Ishikawa (cell line): ENCODE data around the gene TRIM9.

Experiments used
- CEBPB ChIP-seq: IDR thresholded peaks from 2 replicates; pipeline ENCODE4 v1.6.1; 2012
- CREB1 ChIP-seq: IDR thresholded peaks from 2 replicates; pipeline ENCODE4 v1.6.1; 2012; ENCODE audit warnings: low read depth
- EGR1 ChIP-seq: IDR thresholded peaks from 2 replicates; pipeline ENCODE4 v1.6.1; 2012
- EP300 ChIP-seq: IDR thresholded peaks from 2 replicates; pipeline ENCODE4 v1.6.1; 2012; ENCODE audit warnings: borderline replicate concordance
- FOXM1 ChIP-seq: IDR thresholded peaks from 2 replicates; pipeline ENCODE4 v1.6.1; 2012; ENCODE audit warnings: low read depth, borderline replicate concordance
- MAX ChIP-seq: IDR thresholded peaks from 2 replicates; pipeline ENCODE4 v1.6.1; 2012
- NFIC ChIP-seq: IDR thresholded peaks from 2 replicates; pipeline ENCODE4 v1.6.1; 2012
- RAD21 ChIP-seq: IDR thresholded peaks from 2 replicates; pipeline ENCODE4 v1.6.1; 2012; ENCODE audit warnings: low read depth
- REST ChIP-seq: IDR thresholded peaks from 2 replicates; pipeline ENCODE4 v1.6.1; 2012; ENCODE audit warnings: low read depth, mild to moderate bottlenecking
- TAF1 ChIP-seq: IDR thresholded peaks from 2 replicates; pipeline ENCODE4 v1.6.1; 2012; ENCODE audit warnings: low read depth, mild to moderate bottlenecking
- TCF12 ChIP-seq: IDR thresholded peaks from 2 replicates; pipeline ENCODE4 v1.6.1; 2012; ENCODE audit warnings: low read depth
- TEAD4 ChIP-seq: IDR thresholded peaks from 2 replicates; pipeline ENCODE4 v1.6.1; 2012
- USF1 ChIP-seq: IDR thresholded peaks from 2 replicates; pipeline ENCODE4 v1.6.1; 2012
- YY1 ChIP-seq: IDR thresholded peaks from 2 replicates; pipeline ENCODE4 v1.6.1; 2012; ENCODE audit warnings: low read depth
- ZBTB7A ChIP-seq: IDR thresholded peaks from 2 replicates; pipeline ENCODE4 v1.6.1; 2012; ENCODE audit warnings: low read depth

The TRIM9 gene

GRCh38 chr14:51028851-51029754 is 65.8 kb downstream of the TRIM9 start:
- no peak for TF ChIP-seq USF1
- TF ChIP-seq ZBTB7A, result no peak
- TF ChIP-seq MAX, result no peak
- TF ChIP-seq YY1, result no peak
- no peak for TF ChIP-seq RAD21
- no peak for TF ChIP-seq NFIC
- no peak for TF ChIP-seq CREB1
- TF ChIP-seq EP300, result no peak
- TF ChIP-seq TCF12, result no peak

GRCh38 chr14:51028361-51028760 is 66.5 kb downstream of the TRIM9 start:
- TF ChIP-seq TCF12 (no peak), MAX (no peak), NFIC (no peak), REST (no peak), TEAD4 (no peak), TAF1 (no peak), EP300 (no peak)

GRCh38 chr14:51024377-51024776 is 70.5 kb downstream of the TRIM9 start:
- TF ChIP-seq TAF1, result no peak

- TF ChIP-seq RAD21, result no peak
- no peak for TF ChIP-seq YY1
- no peak for TF ChIP-seq TEAD4
- no peak for TF ChIP-seq TAF1
- TF ChIP-seq CEBPB, result no peak
- no peak for TF ChIP-seq EP300
- no peak for TF ChIP-seq FOXM1
- TF ChIP-seq MAX, result no peak
- no peak for TF ChIP-seq ZBTB7A
- no peak for TF ChIP-seq NFIC
- TF ChIP-seq EGR1, result no peak
- TF ChIP-seq CREB1, result no peak
- TF ChIP-seq USF1, result no peak
- TF ChIP-seq REST, result no peak
- no peak for TF ChIP-seq TCF12
Observed at GRCh38 chr14:51023964-51024363, 70.9 kb downstream of the TRIM9 start.

- TF ChIP-seq TEAD4 (no peak), CREB1 (no peak), MAX (no peak), USF1 (no peak), NFIC (no peak), EGR1 (no peak), CEBPB (no peak), YY1 (no peak), ZBTB7A (no peak), EP300 (no peak), TAF1 (no peak), TCF12 (no peak), REST (no peak), RAD21 (no peak), FOXM1 (no peak)
Observed at GRCh38 chr14:51022769-51023168, 72.1 kb downstream of the TRIM9 start.
